Measurements from ENCODE around the gene DIPK1B.

- no peak for TF ChIP-seq CTCF (IDR thresholded peaks at IDR 0.05)
- TF ChIP-seq POLR2A (IDR thresholded peaks at IDR 0.05), result no peak
Measured at GRCh38 chr9:136748666-136749611, 36.6 kb downstream of the DIPK1B start.
